Ishikawa (cell line): ENCODE data around the gene C3orf85.

ENCODE experiments used
- CEBPB ChIP-seq: IDR thresholded peaks from 2 replicates; pipeline ENCODE4 v1.6.1; 2012
- CREB1 ChIP-seq: IDR thresholded peaks from 2 replicates; pipeline ENCODE4 v1.6.1; 2012; ENCODE audit warnings: low read depth
- EGR1 ChIP-seq: IDR thresholded peaks from 2 replicates; pipeline ENCODE4 v1.6.1; 2012
- EP300 ChIP-seq: IDR thresholded peaks from 2 replicates; pipeline ENCODE4 v1.6.1; 2012; ENCODE audit warnings: borderline replicate concordance
- FOXM1 ChIP-seq: IDR thresholded peaks from 2 replicates; pipeline ENCODE4 v1.6.1; 2012; ENCODE audit warnings: low read depth, borderline replicate concordance
- NFIC ChIP-seq: IDR thresholded peaks from 2 replicates; pipeline ENCODE4 v1.6.1; 2012
- RAD21 ChIP-seq: IDR thresholded peaks from 2 replicates; pipeline ENCODE4 v1.6.1; 2012; ENCODE audit warnings: low read depth
- TAF1 ChIP-seq: IDR thresholded peaks from 2 replicates; pipeline ENCODE4 v1.6.1; 2012; ENCODE audit warnings: low read depth, mild to moderate bottlenecking
- TCF12 ChIP-seq: IDR thresholded peaks from 2 replicates; pipeline ENCODE4 v1.6.1; 2012; ENCODE audit warnings: low read depth
- TEAD4 ChIP-seq: IDR thresholded peaks from 2 replicates; pipeline ENCODE4 v1.6.1; 2012
- YY1 ChIP-seq: IDR thresholded peaks from 2 replicates; pipeline ENCODE4 v1.6.1; 2012; ENCODE audit warnings: low read depth
- ZBTB7A ChIP-seq: IDR thresholded peaks from 2 replicates; pipeline ENCODE4 v1.6.1; 2012; ENCODE audit warnings: low read depth
- TF ChIP-seq, protein P1 (sequence below): IDR thresholded peaks from 2 replicates; pipeline ENCODE4 v1.6.1; 2012; ENCODE audit warnings: low read depth, mild to moderate bottlenecking
- TF ChIP-seq, protein P2 (sequence below): IDR thresholded peaks from 2 replicates; pipeline ENCODE4 v1.6.1; 2012
- TF ChIP-seq, protein P3 (sequence below): IDR thresholded peaks from 2 replicates; pipeline ENCODE4 v1.6.1; 2012

C3orf85 gene

DNA sequence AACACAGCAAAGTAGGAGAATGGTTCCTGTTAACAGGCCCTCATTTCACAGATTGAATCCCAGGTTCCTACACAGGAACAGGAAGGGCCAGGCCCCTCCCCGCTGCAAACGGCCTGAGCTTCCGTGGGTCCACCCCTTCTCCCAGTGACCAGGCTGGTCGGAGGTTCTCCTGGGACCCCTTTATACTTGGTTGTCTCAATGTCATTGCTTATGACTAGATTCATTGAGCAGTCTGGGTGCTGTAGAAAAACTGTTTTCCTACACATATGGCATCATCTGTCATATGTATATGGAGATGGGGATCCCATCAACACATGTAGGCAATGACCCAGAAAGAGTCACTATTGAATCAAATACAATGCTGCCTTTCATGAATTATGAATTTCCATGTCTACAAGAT lies 3.8 kb downstream of the C3orf85 start:
- no peak for TF ChIP-seq ZBTB7A
- TF ChIP-seq, protein P1, sequence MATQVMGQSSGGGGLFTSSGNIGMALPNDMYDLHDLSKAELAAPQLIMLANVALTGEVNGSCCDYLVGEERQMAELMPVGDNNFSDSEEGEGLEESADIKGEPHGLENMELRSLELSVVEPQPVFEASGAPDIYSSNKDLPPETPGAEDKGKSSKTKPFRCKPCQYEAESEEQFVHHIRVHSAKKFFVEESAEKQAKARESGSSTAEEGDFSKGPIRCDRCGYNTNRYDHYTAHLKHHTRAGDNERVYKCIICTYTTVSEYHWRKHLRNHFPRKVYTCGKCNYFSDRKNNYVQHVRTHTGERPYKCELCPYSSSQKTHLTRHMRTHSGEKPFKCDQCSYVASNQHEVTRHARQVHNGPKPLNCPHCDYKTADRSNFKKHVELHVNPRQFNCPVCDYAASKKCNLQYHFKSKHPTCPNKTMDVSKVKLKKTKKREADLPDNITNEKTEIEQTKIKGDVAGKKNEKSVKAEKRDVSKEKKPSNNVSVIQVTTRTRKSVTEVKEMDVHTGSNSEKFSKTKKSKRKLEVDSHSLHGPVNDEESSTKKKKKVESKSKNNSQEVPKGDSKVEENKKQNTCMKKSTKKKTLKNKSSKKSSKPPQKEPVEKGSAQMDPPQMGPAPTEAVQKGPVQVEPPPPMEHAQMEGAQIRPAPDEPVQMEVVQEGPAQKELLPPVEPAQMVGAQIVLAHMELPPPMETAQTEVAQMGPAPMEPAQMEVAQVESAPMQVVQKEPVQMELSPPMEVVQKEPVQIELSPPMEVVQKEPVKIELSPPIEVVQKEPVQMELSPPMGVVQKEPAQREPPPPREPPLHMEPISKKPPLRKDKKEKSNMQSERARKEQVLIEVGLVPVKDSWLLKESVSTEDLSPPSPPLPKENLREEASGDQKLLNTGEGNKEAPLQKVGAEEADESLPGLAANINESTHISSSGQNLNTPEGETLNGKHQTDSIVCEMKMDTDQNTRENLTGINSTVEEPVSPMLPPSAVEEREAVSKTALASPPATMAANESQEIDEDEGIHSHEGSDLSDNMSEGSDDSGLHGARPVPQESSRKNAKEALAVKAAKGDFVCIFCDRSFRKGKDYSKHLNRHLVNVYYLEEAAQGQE, result no peak
- no peak for TF ChIP-seq NFIC
- no peak for TF ChIP-seq EGR1
- no peak for TF ChIP-seq EP300
- TF ChIP-seq, protein P2, sequence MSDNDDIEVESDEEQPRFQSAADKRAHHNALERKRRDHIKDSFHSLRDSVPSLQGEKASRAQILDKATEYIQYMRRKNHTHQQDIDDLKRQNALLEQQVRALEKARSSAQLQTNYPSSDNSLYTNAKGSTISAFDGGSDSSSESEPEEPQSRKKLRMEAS, result no peak
- TF ChIP-seq YY1, result no peak
- TF ChIP-seq RAD21, result no peak
- TF ChIP-seq, protein P3, sequence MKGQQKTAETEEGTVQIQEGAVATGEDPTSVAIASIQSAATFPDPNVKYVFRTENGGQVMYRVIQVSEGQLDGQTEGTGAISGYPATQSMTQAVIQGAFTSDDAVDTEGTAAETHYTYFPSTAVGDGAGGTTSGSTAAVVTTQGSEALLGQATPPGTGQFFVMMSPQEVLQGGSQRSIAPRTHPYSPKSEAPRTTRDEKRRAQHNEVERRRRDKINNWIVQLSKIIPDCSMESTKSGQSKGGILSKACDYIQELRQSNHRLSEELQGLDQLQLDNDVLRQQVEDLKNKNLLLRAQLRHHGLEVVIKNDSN, result no peak
- no peak for TF ChIP-seq TAF1
- TF ChIP-seq CREB1, result no peak
- no peak for TF ChIP-seq TCF12
- no peak for TF ChIP-seq FOXM1
- TF ChIP-seq TEAD4, result no peak
- no peak for TF ChIP-seq CEBPB

DNA sequence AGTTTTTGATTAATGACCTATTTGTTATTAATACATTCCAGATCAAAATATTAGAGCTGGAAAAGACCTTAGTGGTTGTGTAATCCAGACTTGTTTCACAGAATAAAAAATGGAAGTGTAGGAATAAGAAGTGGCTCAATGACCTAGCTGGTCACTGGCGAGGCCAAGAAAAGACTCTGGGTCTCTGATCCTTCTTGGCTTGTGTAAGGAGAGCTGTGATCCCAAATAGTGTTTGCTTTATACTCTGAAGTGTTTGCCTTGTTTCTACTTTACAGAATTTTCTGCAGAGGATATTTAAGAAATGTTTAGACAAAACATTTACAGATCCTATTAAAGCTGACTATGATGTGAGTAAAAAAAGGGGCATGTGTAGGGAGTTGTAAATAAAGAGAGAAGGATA lies 7.1 kb downstream of the C3orf85 start:
- TF ChIP-seq ZBTB7A, result no peak
- TF ChIP-seq TAF1, result no peak

DNA sequence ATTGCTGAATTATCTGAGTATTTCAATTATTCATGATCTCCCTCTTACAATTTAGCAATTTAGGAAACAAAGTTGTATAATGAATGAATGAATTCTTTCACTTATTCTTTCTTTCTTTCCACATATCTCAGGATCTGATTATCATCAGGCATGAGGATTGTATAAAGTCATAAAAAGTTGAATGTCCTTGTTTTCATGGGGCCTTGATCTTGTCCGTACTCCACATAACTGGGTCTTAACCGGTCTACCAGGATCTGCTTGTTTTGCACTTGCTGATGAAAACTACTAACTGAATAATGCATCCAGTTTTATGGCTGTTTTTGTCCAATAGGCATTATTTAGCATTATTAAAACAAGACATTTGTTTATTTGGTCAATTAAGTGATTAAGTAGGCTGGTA lies 12.6 kb downstream of the C3orf85 start:
- TF ChIP-seq, protein P1, result no peak
- TF ChIP-seq ZBTB7A (no peak), EP300 (no peak), NFIC (no peak), EGR1 (no peak), FOXM1 (no peak), RAD21 (no peak), CEBPB (no peak), TCF12 (no peak), YY1 (no peak), TAF1 (no peak)
- TF ChIP-seq, protein P2, result no peak
- TF ChIP-seq, protein P3, result no peak

DNA sequence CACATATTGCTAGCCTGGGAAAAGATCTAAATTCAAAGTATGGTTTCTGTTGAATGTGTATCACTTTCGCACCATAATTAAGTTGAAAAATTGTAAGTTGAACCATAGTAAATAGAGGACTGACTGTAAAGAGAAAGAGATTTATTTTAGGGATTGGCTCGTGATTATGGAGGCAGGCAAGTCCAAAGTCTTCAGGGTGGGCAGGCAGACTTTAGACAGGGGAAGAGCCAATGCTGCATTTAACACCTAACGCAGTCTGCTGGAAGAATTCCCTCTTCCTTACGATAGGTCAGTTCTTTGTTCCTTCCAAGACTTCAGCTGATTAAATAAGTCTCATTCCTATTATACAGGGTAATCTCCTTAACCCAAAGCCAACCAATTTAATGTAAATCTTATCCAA lies 15.8 kb downstream of the C3orf85 start:
- TF ChIP-seq RAD21, result no peak
- TF ChIP-seq TCF12, result no peak
- no peak for TF ChIP-seq TEAD4
- TF ChIP-seq, protein P1, result no peak
- no peak for TF ChIP-seq CREB1
- TF ChIP-seq EGR1, result no peak
- TF ChIP-seq YY1, result no peak
- TF ChIP-seq TAF1, result no peak
- TF ChIP-seq, protein P3, result no peak
- no peak for TF ChIP-seq NFIC
- TF ChIP-seq FOXM1, result no peak
- TF ChIP-seq EP300, result no peak
- no peak for TF ChIP-seq CEBPB
- no peak for TF ChIP-seq ZBTB7A
- TF ChIP-seq, protein P2, result no peak
